Measurements from ENCODE around the gene TRIM54.

Gene TRIM54

GRCh38 chr2:27303093-27304025 lies 21.1 kb downstream of the TRIM54 start (continued):
- TF ChIP-seq ZBTB17 (tag by site-specific recombination; IDR thresholded peaks at IDR 0.05) (peak; percentile 79), ZBTB21 (tag by site-specific recombination; IDR thresholded peaks at IDR 0.05) (peak; percentile 70)

GRCh38 chr2:27304488-27305240 lies 22.4 kb downstream of the TRIM54 start:
- no peaks in the 10 kb centered on the region for H3K4me1 ChIP-seq (ENCODE audit: control insufficient read depth, insufficient read depth, low read length)
- CTCF ChIA-PET: interaction anchor here (1.5 to 17.4 kb wide), 8 partner anchors 7 to 208 kb away, joined by 4 to 211 read pairs (median 30); partner anchors contain the start of genes MPV17 and TRIM54

GRCh38 chr2:27305516-27305915 lies 23.3 kb downstream of the TRIM54 start:
- no peaks in the 10 kb centered on the region for H3K4me1 ChIP-seq (ENCODE audit: control insufficient read depth, insufficient read depth, low read length)
- no peaks in the 10 kb centered on the region for H3K9me3 ChIP-seq (ENCODE audit: control insufficient read depth, insufficient read depth, low read depth, low read length)
- POLR2A ChIA-PET: no interaction called here
- no peak overlapping the region for H3K4me3 ChIP-seq (ENCODE audit: low read depth, low read length)
- CTCF ChIA-PET: interaction anchor here (0.9 to 17.4 kb wide), 5 partner anchors 13 to 209 kb away, joined by 4 to 211 read pairs (median 50); partner anchors contain the start of genes MPV17 and TRIM54
- peaks cover 0 to 15% of the 10 kb centered on the region in 2 experiments; a peak in 1 of 3 replicates for H3K36me3 ChIP-seq (ENCODE audit: control insufficient read depth in 2 of 2, insufficient read depth in 1 of 2, low read length in 2 of 2)
- H3K27ac ChIP-seq (ENCODE audit: extremely low read depth, low read depth, low read length): no peak overlapping the region
- TF ChIP-seq ZSCAN16 (tag by site-specific recombination; IDR thresholded peaks at IDR 0.05) (no peak), ZNF629 (tag by site-specific recombination; IDR thresholded peaks at IDR 0.05) (no peak), ZNF549 (tag by site-specific recombination; IDR thresholded peaks at IDR 0.05) (no peak), GLIS2 (tag by site-specific recombination; IDR thresholded peaks at IDR 0.05) (no peak), ZNF449 (tag by site-specific recombination; IDR thresholded peaks at IDR 0.05) (no peak), ZIC2 (tag by site-specific recombination; IDR thresholded peaks at IDR 0.05) (no peak), HOXA7 (CRISPR knock-in tag; IDR thresholded peaks at IDR 0.05; ENCODE audit: borderline replicate concordance) (no peak), ZNF280C (tag by site-specific recombination; IDR thresholded peaks at IDR 0.05) (no peak), ZNF600 (tag by site-specific recombination; IDR thresholded peaks at IDR 0.05) (no peak)

More at GRCh38 chr2:27304488-27305240, 22.4 kb downstream of the TRIM54 start:
- H3K36me3 ChIP-seq (ENCODE audit: control insufficient read depth in 2 of 2, insufficient read depth in 1 of 2, low read length in 2 of 2): peaks cover 0 to 12% of the 10 kb centered on the region in 2 experiments; a peak in 1 of 3 replicates
- TF ChIP-seq ZNF341 (tag by site-specific recombination; IDR thresholded peaks at IDR 0.05; ENCODE audit: low read depth): peak; percentile 26; the same call in 1 of the 2 replicates
- TF ChIP-seq ZNF488 (tag by site-specific recombination; IDR thresholded peaks at IDR 0.05): no peak
- TF ChIP-seq ZNF423 (tag by site-specific recombination; IDR thresholded peaks at IDR 0.05): no peak
- no peak for TF ChIP-seq ZNF223 (tag by site-specific recombination; IDR thresholded peaks at IDR 0.05)
- TF ChIP-seq ZBTB17 (tag by site-specific recombination; IDR thresholded peaks at IDR 0.05): no peak
- TF ChIP-seq ZNF280C (tag by site-specific recombination; IDR thresholded peaks at IDR 0.05): no peak
- TF ChIP-seq ZNF768 (tag by site-specific recombination; IDR thresholded peaks at IDR 0.05): no peak
- TF ChIP-seq ZNF266 (tag by site-specific recombination; IDR thresholded peaks at IDR 0.05; ENCODE audit: low read depth): no peak
- no peak for TF ChIP-seq AEBP2 (tag by site-specific recombination; IDR thresholded peaks at IDR 0.05; ENCODE audit: borderline replicate concordance)
- TF ChIP-seq ZNF830 (tag by site-specific recombination; IDR thresholded peaks at IDR 0.05; ENCODE audit: low read depth): no peak
- no peak for TF ChIP-seq ZSCAN23 (tag by site-specific recombination; IDR thresholded peaks at IDR 0.05)
- peak; percentile 98 for TF ChIP-seq ZNF558 (tag by site-specific recombination; IDR thresholded peaks at IDR 0.05)
- POLR2A ChIA-PET: no interaction called here
- H3K27ac ChIP-seq (ENCODE audit: extremely low read depth, low read depth, low read length): no peak overlapping the region
- H3K4me3 ChIP-seq (ENCODE audit: low read depth, low read length): no peak overlapping the region
- no peaks in the 10 kb centered on the region for H3K9me3 ChIP-seq (ENCODE audit: control insufficient read depth, insufficient read depth, low read depth, low read length)
